GM21737 (cell line): ENCODE data around the gene ACO2.
"Not testable (repeated sequence)": the region's sequence is repeated elsewhere in the genome, so short reads cannot be mapped to it uniquely, and the experiment has no call there.

ENCODE experiments used
- ATAC-seq: cut with Tn5 transposase; IDR thresholded peaks from one replicate; pipeline ENCODE4 v1.9.1; 2021; ENCODE audit warnings: mild to moderate bottlenecking, moderate library complexity; ENCODE audit not compliant: unreplicated experiment

The ACO2 gene

DNA sequence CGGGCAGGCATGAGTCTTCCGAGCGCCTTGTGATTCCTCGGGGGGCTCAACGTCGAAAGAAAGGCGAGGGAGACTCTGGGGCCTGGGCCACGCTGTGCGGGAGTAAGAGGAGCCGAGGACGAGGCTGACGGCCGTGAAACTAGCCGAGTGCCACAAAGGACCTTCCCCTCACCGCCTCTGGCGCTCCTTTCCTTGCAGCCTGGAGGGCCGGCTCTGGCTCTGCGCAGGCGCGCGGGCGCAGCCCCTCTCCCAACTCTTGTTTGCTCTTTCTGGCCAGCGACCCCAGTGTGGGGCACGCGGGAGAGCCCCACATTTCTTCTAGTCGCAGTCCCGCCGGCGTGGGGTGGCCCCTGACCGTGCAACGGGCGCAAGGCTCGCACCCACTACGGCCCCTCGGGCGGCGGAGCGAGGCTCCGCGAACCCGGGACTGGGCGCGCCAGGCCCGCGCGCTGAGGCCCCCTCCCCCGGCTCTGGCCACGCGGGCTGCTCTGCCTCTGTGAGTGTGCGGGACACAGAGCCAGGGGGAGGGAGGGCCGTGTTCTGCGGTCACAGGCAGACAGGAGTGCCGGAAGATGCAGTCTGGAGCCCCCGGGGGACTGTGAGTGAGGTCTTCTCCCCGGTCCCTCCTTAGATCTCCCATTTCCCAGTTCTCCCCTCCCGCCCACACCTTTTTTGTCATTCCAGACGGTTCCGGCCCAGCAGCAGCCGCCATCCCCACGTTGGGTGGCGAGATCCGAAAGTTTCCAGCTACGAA, 21.3 kb upstream of the ACO2 start:
- ATAC-seq: no peak

DNA sequence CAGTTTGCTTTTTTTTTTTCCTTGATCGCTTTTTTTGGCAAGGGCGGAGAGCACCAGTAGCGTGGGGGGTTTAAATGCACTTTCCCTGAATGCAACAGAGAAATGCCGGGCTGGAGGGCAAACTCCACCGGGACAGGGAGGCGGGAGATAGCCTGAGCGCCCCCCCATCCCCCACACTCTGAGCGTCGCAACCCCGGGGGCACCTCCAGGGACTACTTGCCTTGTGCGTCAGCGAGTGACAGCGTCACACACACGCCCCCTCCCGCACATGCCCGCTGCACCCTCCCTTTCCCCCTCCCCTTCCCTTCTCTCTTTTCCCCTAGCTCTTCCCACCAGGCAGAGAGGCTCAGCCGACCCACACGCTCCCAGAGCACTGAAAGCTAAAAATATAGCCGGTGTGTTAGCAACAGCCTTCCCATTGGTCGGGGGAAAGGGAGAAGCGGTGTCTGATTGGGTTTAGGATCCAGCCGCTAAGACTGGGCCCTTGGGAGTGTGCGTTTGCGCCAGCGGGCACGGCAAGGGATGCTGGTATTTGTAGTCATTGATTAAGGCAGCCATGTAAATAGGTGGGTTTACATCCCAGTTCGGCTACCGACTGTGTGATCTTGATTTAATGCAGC, 20.6 kb upstream of the ACO2 start:
- peak; percentile 38 for ATAC-seq

DNA sequence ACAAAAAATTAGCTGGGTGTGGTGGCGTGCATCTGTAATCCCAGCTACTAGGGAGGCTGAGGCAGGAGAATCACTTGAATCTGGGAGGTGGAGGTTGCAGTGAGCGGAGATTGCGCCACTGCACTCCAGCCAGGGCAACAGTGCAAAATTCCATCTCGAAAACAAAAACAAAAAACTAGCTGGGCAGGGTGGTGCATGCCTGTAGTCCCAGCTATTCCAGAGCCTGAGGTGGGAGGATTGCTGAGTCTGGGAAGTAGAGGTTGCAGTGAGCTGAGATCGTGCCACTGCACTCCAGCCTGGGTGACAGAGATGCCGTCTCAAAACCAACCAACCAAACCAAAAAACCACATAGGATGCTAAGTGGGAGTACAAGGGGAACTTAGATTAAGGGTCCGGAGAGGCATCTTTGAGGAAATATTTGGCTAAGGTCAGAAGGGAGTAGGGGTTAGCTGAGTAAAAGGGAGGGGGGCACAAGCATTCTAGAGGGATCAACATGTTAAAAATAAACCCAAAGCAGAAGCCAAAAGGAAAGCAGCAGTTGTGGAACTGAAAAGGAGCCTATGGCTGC, 10.7 kb upstream of the ACO2 start:
- no peak for ATAC-seq

DNA sequence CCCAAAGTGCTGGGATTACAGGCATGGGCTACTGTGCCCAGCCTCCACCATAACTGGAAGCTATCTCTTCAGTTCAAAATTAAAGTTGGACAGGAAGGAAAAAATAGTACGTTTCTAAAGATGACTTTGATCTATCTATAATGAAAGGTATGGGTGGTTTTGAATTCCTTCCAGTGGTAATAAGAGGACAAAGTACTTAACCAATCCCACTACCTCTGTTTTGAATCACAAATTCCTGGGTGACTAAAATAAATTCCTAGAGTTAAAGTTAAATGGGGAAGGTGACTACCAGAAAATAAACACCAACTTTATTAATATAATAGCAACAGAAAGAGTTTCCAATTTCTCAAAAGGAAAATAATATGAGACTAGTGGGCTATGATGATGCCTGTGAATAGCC, 9.5 kb upstream of the ACO2 start:
- no peak for ATAC-seq

DNA sequence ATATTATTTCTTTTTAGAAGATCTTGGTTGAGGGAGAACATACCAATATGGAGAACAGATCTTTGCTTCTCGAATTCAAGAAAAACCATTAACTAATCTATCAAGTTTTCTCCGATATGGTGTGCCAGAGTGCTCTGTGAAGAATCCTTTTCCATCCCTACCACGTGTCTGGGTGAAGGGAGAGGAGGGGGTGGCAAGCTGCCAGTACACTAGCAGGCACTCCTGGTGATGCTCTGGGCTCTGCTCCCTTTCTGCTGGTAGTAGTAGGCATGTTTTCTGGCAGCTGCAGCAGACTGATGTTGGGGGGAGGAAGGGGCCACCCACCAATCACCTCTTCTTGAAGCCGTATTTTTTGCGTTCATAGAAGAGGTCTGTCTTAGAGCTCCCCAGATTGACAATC, 8.8 kb upstream of the ACO2 start:
- ATAC-seq: not testable (repeated sequence)

DNA sequence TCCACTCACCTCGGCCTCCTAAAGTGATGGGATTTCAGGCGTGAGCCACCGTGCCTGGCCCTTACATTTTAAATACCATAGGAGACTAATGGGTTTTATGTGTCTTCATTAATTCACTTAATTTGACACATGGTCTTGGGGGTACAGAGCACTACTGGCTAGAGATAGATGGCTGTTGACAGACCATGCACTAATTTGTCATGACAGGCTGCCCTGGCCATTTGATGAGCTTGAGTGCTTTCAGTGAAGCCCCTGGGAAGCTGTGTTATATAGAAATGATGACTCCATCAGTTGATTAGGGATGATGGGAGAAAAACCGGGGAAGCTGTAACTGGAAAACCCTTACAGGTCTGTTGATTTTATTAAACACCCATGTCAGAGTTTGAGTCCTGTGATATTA, 7.0 kb upstream of the ACO2 start:
- no peak for ATAC-seq

DNA sequence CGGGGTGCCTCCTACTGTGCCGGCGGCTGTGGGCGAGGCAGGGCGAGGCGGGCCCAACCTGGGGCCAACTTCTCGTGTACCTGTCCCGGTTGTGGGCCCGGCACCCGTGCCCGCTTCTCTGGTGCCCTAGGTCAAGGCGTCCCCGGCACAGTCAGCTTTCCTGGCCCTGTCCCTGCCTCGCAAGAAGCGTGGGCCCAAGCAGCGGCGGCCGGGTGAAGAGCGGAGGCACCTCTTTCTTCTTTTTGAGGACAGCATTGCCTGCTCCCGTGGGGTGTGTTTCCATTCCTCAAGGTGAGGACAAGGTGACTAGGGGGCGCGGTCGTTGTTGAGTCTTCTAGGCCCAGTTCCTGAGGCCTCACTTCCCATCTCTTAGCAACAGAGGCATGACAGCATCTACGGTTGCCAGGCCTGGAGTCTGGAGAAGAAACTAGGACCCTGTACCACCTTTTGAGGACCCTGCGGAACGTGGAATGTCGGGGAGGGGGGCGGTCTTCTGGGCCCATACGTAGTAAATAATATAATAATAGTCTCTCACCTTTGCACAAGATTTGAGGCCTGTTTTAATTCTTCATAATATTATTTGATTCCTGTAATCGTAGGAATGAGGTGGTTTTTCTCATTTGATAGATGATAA, 418 bp downstream of the ACO2 start:
- ATAC-seq: peak; percentile 1

DNA sequence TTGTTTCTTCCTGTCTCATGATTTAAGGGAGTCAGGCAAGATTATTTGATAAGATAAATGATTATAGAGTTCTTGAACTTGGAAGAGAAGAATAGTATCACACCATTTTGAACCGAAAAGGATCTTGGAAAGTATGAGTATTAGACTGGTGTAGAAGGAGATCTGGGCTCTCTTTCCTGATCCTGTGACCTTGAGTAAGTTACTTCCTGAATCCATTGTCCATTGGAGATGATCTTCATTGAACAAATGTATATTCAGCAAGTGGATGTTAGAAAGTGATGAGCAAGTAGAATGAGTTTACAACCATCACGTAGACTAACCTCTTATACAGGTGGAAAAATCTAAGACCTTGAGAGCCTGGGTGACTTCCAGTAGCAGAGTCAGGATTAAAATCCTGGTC, 2.0 kb downstream of the ACO2 start:
- ATAC-seq: no peak

DNA sequence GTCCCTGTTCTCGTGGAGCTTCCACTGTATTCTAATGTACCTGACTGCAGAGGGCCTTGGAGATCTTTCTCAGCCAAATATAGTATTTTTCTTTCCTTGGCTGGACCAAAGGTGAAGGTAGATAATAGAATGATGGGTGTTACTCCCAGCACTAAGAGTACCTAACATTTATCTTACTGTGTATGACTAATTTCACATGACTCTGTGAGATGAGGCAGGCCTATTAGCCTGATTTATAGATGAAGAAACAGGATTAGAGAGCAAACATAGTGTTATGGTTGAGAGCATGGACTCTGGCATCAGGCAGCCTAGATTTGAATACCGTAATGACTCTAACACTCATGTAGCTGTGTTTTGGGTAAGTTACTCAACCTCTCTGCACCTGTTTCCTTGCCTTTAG, 2.7 kb downstream of the ACO2 start:
- ATAC-seq: no peak

DNA sequence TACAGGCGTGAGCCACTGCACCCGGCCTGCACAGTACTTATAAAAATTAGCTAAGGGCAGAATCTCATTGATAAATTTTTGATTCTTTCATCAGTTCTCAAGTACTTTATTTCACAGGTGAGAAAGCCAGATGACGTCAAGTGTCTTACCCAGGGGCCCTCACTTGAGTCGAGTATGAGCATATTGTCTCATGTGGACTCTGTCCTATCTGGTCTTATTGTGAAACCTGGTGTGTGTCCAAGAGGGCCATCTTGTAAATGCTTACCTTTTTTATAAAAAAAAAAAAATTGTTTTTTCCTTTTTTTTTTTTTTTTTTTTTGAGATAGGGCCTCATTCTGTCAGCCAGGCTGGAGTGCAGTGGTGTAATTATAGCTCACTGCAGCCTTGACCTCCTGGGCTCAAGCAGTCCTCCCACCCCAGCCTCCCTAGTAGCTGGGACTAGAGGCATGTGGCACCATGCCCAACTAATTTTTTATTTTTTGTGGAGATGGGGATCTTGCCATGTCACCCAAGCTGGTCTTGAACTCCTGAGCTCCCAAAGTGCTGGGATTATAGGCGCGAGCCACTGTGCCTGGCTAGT, 6.0 kb downstream of the ACO2 start:
- ATAC-seq: no peak

DNA sequence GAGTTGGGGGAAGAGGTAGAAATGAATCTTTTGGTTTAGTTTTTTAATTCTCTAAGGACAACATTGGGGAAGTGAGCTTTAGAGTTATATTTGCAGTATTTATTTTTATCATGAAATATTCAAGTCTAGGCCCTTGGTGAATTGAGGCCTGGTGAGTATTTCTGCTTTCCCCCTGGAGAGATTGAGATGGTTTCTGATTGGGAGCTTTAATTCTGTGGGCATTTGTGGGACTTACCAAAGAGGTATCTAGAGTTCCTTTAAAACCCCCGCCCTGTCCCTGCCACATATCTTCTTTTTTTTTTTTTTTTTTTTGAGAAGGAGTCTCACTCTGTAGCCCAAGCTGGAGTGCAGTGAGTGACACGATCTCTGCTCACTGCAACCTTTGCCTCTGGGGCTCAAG, 9.6 kb downstream of the ACO2 start:
- ATAC-seq: no peak

DNA sequence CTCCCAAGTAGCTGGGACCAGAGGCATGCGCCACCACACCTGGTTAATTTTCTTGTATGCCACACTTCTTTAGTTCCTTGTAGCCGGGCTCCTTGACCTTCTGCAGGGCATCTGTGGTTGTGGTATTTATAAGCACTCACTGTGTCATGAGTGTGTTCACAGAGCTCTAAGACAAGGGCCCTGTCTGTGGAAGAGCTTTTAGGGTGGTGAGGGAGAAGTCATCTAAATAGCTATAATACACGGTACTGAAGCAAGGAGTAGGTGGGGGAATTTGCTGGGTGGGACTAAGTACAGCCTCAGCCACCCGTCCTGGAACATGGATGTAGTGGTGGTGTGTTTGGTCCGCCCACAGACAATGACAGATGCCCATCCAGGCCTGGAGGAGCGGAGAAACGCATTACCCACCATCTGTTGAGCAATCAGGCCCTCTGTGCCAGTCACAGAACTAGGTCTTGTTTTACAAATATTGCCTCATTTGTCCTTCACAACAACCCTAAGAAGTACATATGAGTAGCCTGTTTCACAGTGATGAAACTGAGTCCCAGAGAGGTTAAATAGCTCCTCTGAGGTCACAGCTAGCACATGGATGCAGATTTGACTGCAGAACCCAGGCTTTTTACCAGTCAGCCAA, 10.1 kb downstream of the ACO2 start:
- ATAC-seq: no peak

DNA sequence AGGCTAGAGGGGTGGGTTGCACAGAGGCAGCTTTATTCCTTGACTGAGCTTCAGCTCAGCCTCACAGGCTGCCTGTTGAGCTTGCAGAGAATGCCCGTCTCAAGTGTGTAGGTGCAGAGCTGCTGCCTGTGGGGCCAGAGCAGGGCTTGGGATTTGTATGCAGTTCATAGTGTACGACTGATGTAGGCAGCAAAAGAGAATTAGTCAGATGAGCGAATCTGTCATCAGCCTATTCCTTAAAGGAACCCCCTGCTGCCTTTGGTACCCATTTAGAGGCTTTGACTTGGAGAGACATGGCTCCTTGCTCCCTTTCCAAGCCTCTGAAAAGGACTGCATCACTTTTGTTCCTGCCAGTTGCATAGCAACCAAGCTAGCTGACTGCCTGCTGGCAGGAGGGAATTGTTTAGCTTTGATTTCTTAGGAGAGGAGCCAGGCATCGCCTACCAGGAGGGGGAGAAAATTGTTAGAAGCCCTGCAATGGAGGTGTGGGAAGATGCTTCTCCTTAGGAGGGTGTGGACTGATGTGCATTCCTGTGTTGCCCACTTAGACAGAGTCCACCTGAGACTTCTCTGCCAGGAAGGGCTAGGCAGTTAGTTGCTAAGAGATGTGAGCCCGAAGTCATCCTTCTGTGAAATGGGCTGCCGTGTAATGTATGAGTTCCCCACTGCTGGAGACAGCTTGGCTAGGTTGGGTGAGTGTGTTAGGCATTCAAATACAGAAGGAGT, 10.9 kb downstream of the ACO2 start:
- no peak for ATAC-seq

DNA sequence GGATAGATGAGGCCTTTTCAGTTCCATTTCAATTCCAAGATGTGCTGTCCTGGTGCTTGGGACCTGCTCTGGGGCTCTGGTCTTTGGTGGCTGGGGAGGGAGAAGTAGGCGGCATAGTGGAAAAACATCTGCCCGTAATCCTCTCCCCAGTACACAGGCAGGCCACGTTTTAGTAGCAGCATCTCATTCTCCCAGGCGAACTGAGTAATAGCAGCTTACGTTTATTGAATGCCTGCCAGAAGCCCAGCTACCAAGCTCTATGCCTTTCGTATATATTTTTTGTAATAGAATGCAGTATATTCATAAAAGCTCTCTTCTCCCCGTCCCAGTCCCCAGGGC, 11.4 kb downstream of the ACO2 start:
- ATAC-seq: no peak

DNA sequence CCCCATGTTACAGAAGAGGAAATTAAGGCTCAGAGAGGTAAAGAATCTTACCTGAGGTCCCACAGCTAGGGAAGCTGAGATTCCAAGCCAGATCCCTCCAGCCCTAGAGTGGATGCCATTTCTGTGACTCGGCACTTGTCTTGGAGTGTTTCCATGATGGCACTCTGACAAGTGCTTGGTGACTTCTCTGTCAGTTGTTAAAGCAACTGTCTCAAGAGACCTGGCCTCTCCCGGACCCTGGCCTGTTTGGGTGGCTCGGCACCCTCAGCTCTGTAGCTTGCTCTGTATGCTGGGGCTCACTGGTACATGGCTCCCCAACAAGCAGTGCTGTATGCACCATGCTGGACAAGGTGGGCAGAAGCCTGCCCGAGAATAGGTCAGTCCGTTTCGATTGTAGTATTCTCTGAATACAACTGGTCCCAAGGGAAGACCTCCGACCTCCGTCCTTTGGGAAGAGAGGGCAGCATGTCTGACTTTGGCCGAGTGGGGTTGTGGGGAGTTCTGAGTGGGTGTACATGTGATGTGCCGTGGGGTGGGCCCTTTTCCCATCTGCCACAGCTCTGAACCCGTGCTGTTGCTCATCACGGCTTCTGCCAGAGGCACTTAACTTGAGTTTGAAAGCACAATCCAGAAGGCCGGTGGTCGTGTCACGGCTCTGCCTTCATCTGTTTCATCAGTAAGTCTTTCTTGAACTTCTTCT, 12.4 kb downstream of the ACO2 start:
- no peak for ATAC-seq

DNA sequence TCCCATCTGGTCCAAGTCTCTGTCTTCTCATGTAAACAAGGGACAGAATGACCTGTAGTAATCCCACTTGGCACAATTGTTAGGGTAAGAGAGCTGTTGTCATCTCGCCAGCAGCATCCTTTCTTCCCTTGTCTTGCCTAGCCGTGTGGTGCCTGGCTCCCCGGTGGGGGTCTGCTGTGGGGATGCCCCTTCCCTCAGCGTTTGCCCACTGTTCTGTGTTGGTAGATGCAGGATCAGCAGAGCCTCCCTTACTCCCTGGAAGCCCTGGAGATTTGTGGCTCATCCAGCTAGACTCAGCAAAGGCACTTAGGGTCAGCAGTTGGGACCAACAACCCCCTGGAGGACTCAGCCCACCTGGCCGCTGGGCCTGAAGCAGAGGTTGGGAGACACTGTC, 13.0 kb downstream of the ACO2 start:
- no peak for ATAC-seq

DNA sequence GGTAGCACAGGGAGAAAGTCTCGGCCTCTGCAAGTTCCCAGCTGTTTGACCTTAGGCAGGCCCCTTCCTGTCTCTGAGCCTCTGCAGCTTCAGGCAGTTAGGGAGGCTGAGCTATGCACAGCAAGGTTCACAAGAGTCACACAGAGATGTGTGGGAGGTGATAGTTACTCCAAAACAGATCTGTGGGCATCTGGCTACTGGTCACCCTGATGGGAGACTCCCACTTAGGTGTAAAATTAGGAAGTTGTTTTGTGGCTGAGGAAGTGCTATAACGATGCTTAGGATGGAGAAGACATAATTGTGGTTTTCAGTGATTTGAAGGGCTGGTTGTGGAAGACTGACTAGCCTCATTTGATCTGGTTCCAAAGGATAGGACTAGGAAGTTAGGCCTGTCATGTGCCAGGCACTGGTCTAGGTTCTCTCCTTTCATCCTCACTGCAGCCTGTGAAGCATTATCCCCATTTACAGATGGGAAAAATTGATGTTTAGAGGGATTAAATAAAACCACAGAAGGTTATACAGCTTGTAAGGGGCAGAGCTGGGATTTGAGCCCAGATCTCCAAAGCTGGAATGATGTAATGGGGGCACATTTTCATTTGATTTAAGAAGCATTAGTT, 13.5 kb downstream of the ACO2 start:
- no peak for ATAC-seq

DNA sequence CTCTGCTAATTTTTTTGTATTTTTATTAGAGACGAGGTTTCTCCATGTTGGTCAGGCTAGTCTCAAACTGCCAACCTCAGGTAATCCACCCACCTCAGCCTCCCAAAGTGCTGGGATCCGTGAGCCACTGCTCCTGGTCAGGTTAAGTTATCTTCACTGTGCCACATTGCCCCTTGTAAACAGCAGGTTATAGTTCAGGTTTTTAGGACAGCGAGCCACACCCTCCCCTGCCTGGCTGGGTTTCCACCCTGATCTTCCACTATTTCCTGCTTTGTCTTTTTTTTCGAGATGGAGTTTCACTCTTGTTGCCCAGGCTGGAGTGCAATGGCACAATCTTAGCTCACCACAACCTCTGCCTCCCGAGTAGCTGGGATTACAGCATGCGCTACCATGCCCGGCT, 16.1 kb downstream of the ACO2 start:
- no peak for ATAC-seq

DNA sequence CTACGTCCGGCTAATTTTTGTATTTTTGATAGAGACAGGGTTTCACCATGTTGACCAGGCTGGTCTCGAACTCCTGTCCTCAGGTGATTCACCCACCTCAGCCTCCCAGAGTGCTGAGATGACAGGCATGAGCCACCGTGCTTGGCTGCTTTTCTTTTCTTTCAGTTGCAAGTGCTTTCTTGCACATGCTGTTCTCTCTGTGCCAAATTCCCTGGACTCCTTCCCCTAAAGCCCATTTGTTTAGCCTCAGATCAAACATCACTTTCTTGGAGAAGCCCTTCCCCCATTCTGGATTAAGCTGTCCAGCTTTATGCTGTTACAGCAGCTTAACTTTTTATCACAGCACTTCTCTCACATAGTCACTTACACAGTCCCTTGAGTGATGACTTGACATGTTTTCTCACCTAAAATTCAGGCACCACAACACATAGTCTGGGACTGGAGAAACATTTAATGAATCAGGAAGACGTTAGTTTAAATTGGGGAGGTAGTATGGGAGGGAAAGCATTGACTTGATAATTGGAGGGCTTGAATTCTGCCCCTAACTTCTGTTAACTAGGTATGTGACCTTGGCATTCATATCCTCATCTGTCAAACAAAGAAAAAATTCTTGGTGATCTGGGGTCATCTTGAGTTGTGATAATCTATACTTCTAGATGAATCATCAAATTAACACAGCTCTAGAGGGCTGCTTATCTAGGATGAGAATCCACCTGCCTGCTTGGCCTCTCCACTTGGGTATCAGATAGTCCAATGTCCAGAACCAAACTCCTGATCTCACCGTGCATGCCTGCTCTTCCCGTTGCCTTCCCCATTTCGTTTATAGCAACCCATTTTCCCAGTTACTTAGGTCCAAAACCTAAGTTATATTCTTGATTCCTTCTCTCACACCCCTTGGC, 18.4 kb downstream of the ACO2 start:
- no peak for ATAC-seq
